HG03460 (cell line): ENCODE measurements around the gene MFSD1.

Source experiments
- ATAC-seq: cut with Tn5 transposase; IDR thresholded peaks from one replicate; pipeline ENCODE4 v1.9.1; 2021; ENCODE audit not compliant: unreplicated experiment

The MFSD1 gene, protein sequence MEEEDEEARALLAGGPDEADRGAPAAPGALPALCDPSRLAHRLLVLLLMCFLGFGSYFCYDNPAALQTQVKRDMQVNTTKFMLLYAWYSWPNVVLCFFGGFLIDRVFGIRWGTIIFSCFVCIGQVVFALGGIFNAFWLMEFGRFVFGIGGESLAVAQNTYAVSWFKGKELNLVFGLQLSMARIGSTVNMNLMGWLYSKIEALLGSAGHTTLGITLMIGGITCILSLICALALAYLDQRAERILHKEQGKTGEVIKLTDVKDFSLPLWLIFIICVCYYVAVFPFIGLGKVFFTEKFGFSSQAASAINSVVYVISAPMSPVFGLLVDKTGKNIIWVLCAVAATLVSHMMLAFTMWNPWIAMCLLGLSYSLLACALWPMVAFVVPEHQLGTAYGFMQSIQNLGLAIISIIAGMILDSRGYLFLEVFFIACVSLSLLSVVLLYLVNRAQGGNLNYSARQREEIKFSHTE

GRCh38 chr3:158801696-158802408, at the start of gene MFSD1:
TSS of gene MFSD1 (plus strand) at chr3:158802054. CDS start at chr3:158802153, 99 bp downstream.
- ATAC-seq, result peak; percentile 98

DNA sequence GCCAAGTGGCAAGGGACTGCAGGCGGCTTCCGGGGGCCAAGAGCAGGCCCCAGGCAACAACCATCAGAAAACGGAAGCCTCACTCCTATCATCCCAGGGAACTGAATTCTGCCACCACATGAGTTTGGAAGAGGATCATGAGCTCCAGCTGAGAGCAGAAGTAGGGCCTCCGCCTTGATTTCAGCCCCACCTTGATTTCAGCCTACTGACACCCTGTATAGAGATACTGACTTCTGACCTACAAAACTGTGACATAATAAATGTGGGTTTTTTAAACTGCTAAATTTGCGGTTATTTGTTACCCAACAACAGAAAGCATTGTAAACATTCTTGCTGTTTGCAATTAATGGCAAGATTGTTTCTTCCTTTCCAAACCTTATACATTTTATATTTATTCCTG, 48.0 kb upstream of the MFSD1 start:
- no peak for ATAC-seq

DNA sequence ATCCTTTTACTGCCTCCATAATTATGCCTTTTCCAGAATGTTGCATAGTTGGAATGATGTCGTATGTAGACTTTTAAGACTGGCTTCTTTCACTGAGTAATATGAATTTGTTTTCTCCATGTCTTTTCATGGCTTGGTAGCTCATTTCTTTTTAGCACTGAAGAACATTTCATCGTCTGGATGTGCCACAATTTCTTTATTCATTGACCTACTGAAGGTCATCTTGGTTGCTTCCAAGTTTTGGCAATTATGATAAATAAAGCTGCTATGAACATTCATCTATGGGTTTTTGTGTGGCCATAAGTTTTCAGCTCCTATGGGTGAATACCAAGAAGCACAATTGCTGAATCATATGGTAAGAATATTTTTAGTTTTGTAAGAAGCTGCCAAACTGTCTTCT, 46.4 kb upstream of the MFSD1 start:
- ATAC-seq, result no peak

- no peak for ATAC-seq
These were observed 40.5 kb upstream of the MFSD1 start for GRCh38 chr3:158761350-158761749.

GRCh38 chr3:158762701-158763100, 39.2 kb upstream of the MFSD1 start:
- no peak for ATAC-seq

DNA sequence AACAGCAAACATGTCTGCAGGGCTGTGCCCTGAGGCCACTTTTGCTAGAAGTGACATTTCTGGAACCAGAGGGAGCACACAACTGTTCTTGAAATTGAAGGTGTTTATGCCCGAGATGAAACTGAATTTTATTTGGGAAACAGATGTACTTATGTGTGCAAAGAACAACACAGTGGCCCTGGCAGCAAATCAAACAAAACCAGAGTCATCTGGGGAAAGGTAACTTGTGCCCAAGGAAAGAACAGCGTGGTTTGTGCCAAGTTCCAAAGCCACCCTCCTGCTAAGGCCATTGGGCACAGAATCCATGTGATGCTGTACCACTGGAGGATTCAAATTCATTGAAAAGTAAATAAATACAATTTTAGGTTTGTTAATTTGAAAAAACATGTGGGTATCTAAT, 38.4 kb upstream of the MFSD1 start:
- no peak for ATAC-seq

DNA sequence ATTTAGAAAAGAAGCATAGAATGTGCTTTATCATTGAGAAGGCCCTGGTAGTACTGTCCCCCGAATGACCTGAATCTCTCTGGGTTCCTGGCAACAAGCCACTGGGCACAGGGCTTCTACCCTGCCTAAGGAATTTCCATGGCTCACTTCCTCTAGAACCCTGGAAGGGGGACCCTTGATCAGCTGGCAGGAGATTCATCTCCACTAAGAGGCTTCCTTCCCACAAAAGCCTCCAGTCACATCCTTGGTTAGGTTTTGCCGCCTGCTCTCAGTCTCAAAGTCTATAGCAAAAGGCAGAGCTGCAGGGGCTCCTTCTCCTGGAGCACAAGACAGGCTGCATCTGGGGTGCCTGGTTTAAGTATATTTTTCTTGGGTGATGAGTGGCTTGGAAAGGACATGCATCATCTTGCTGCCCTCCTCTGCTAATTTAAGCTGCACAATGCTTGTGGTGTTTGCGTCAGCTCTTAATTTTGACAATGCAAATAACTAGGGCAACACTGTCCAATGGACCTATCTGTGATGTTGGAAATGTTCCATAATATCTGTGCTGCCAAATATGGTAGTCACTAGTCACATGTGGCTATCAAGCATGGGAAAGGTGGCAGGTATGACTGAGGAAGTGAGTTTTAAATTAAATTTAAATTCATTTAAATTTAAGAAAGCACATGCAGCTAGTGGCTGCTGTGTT, 36.2 kb upstream of the MFSD1 start:
- ATAC-seq, result no peak

GRCh38 chr3:158766364-158766763, 35.5 kb upstream of the MFSD1 start:
- ATAC-seq, result no peak

GRCh38 chr3:158768361-158768787, 33.5 kb upstream of the MFSD1 start:
- ATAC-seq, result no peak

DNA sequence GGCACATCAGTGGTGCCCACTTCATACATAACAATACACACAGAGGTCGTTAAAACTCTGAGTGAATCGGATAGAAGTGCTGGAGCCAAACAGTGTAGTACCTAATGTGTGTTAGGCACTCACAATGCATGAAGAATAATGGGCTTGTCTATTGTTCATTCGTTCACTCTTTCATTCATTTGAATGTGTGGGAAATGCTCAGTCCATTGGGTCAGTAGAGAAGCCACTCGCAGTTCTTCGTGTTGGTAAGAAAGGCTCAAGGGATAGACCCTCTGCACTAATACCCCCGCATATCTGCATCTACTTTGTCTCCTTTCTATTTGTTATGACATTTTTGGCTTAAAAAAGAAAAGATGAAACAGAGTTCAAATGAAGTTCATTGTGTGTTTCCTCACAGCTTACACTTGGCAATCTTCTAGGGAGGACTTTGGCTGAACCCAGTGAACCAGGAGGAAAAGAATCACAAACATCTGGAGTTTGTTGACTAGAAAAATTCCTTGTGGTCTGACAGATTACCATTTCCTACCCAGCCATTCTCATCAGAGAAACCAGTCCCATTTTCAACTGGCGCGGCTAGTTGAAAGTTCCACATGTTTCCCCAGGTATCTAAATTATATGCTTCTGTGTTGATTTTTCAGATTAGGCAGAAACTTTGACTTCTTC, 32.8 kb upstream of the MFSD1 start:
- ATAC-seq, result no peak

DNA sequence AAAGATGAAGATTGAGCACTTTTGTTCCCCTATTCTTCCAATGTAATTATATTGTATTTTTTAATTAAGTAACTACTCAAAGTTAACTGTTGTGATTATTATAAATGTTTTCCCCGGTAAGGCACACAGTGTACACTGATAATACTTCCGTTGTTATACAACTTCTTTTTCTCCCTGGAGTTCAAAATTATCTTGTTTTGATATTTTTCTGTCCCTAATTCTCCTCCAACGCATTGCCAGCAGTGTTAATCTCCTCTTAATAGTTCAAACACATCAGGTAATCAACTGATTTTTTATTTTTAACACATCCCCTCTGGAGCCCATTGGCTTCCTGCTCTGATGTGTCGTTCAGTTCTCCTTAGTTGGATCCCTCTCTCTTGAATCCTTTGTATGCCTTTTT, 32.3 kb upstream of the MFSD1 start:
- no peak for ATAC-seq

GRCh38 chr3:158769952-158770740, 31.7 kb upstream of the MFSD1 start:
- no peak for ATAC-seq

GRCh38 chr3:158770741-158771350, 31.0 kb upstream of the MFSD1 start:
- ATAC-seq, result no peak

GRCh38 chr3:158771577-158771976, 30.3 kb upstream of the MFSD1 start:
- ATAC-seq, result no peak

DNA sequence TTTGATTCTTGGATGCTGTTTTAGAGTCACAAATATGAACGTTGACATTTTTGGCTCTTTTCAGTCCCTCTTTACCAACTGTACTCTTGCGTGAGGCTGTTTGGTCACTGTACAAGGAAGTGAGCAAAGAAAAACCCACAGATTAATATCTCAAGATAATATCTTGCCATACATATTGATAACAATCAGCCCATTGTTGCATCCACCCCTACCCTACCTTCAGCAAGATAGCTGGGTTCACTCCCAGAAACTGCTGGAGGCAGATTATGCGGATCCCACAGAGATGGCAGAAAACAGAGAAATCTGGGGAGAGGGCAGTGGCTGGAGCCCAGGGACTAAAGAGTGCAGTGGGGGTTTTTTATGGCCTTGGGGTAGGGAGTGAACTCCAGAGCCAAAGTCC, 29.9 kb upstream of the MFSD1 start:
- no peak for ATAC-seq

GRCh38 chr3:158773166-158773565, 28.7 kb upstream of the MFSD1 start:
- no peak for ATAC-seq

DNA sequence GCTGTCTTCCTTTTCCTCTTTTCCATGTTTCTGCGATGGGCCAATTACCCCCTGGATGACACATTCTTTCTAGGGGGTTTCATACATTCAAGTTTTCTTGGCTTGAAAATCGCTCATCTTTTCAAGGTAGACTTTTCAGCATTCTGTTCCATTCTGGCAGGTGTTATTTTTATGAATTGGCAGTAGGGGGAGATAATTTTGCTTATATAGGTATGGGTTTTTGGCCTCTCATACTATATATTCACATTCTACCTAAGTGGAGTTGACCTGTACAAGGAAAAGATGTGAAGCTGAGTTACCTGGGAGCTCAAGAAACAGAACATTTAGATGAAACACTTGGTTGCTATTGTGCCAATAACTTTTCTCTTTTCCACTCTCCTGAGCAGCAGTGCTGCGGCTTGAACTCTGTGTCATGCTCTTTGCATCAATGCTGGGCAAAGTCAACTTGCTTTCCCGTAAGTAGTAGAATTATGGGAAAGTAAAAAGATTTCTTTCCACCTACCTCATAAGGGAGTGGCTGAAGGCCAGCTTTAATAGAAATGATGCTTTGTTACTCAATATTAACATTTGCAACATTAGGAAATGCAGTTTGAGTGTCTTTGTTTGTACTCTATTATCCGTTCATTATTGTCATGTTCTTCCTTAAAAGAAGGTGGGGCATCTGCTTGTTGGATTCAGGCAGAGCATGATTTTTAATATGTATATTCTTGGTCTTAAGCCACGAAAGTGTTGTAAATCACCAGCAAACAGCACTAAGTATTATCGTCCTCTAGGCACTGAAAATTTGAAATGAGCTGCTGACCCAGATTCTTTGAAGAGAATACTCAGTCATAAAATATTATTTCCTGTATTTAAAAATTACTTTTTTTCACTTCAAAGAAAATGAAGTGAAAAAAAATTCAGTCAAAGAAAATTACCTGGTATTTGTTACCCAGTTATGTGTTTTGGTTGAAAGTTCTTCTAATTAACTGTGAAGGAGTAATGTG, 27.7 kb upstream of the MFSD1 start:
- ATAC-seq, result no peak

GRCh38 chr3:158774965-158775364, 26.9 kb upstream of the MFSD1 start:
- ATAC-seq, result no peak
